ENCODE measurements around the gene FGGY.

DNA sequence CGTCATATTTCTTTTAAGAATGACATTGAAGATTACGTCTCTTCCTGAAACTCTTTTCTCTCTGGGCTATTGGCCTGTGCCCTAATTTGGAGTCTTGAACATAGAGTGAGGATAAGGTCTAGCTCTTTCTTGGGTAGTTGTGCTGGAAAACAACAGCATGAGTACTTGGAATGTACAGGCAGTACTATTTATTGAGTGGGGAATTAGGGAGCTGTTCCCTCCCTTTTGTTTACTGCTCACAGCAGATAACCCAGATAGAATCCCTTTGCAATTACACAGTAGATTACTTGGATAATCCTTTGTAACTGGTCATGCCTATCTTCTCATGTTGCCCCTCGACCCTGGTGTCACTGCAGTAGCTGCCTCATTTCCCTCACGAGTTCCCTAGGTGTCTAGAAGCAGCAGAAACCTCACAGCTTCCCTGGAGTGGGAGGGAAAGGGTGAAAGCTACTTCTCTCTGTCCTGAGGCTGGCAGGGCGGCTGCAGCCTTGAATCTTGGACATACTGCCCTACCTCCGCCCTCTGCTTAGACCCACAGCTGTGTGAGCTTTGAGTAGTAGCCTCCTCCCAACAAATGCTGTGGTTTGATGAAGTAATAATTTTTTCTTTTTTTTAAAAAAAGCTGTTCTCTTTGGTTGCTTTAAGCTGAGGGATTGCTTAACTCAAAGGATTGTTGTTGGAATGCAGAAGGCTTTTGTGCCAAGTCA lies 70.6 kb downstream of the FGGY start:
- TF ChIP-seq CTCF (IDR thresholded peaks at IDR 0.05) (no peak), EZH2 (IDR thresholded peaks at IDR 0.05; ENCODE audit: borderline replicate concordance, insufficient read depth, low read depth, low read length, poor library complexity, severe bottlenecking) (no peak)
